Glomerular endothelial cell (primary cell): ENCODE results near the gene PJA2. TPM values are rescaled to one million over a fixed set of nuclear protein-coding genes. Genes with fewer than 3 reads are reported as not detected.

Experiments used
- DNase-seq: peaks from one replicate; pipeline ENCODE4 v3.0.0-alpha.2; 2011; ENCODE audit warnings: low read depth, low spot score; ENCODE audit errors: extremely low read depth
- total RNA-seq: library from RNA; depleted of rRNA; stranded (reverse); fragments of >200 nt; gene quantifications from 2 replicates; pipeline ENCODE4 v1.2.3, GENCODE V29; 2015

The PJA2 gene
- total RNA-seq, 1 donor from 2014 or later, result 74.6 TPM

- no peak for DNase-seq
Measured at GRCh38 chr5:109350537-109351270, 59.1 kb downstream of the PJA2 start.

GRCh38 chr5:109349388-109349787 is 60.4 kb downstream of the PJA2 start:
- DNase-seq, result no peak

GRCh38 chr5:109347252-109347888 is 62.4 kb downstream of the PJA2 start:
- DNase-seq, result no peak

- no peak for DNase-seq
Measured at GRCh38 chr5:109345699-109346098, 64.1 kb downstream of the PJA2 start.

- DNase-seq, result no peak
Measured at GRCh38 chr5:109340351-109340750, 69.4 kb downstream of the PJA2 start.

GRCh38 chr5:109335114-109335513 is 74.7 kb downstream of the PJA2 start:
- DNase-seq, result no peak

- DNase-seq, result no peak
Measured at GRCh38 chr5:109334056-109334455, 75.7 kb downstream of the PJA2 start.

GRCh38 chr5:109329333-109330237 is 80.2 kb downstream of the PJA2 start:
- DNase-seq, result no peak

GRCh38 chr5:109328626-109329025 is 81.1 kb downstream of the PJA2 start:
- no peak for DNase-seq

GRCh38 chr5:109327570-109327969 is 82.2 kb downstream of the PJA2 start:
- no peak for DNase-seq

GRCh38 chr5:109326919-109327318 is 82.9 kb downstream of the PJA2 start:
- no peak for DNase-seq

GRCh38 chr5:109325456-109325855 is 84.3 kb downstream of the PJA2 start:
- DNase-seq, result no peak

- no peak for DNase-seq
Measured at GRCh38 chr5:109324931-109325330, 84.8 kb downstream of the PJA2 start.

- DNase-seq, result no peak
Measured at GRCh38 chr5:109324351-109324750, 85.4 kb downstream of the PJA2 start.

GRCh38 chr5:109322694-109323093 is 87.1 kb downstream of the PJA2 start:
- DNase-seq, result no peak

GRCh38 chr5:109319351-109319750 is 90.4 kb downstream of the PJA2 start:
- no peak for DNase-seq

- DNase-seq, result no peak
Measured at GRCh38 chr5:109318455-109319108, 91.2 kb downstream of the PJA2 start.

GRCh38 chr5:109316634-109317033 is 93.1 kb downstream of the PJA2 start:
- DNase-seq, result no peak

- DNase-seq, result no peak
Measured at GRCh38 chr5:109315245-109315644, 94.5 kb downstream of the PJA2 start.

GRCh38 chr5:109313127-109313526 is 96.6 kb downstream of the PJA2 start:
- no peak for DNase-seq

GRCh38 chr5:109312695-109313094 is 97.1 kb downstream of the PJA2 start:
- DNase-seq, result no peak
